NCI-H510A treated with DMSO at 0.1 percent for 48 hours (cell line): Measurements from ENCODE around the gene VASH2.

Experiments
- DNase-seq: peaks from one replicate; lab custom pipeline; 2025; lab: John Stamatoyannopoulos, UW

Gene VASH2

GRCh38 chr1:213035573-213035972 is 85.2 kb downstream of the VASH2 start:
- no peak for DNase-seq
